GM19240 (cell line): Measurements from ENCODE around the gene TGDS.
"Not testable (repeated sequence)": the region's sequence is repeated elsewhere in the genome, so short reads cannot be mapped to it uniquely, and the experiment has no call there.

Experiments
- DNase-seq: peaks from one replicate; pipeline ENCODE4 v3.0.0; 2011; ENCODE audit warnings: low spot score; ENCODE audit not compliant: insufficient read length

Gene TGDS

GRCh38 chr13:94553766-94554165, 42.2 kb downstream of the TGDS start:
- DNase-seq, result no peak

- DNase-seq, result no peak
Observed at GRCh38 chr13:94552095-94552494, 43.9 kb downstream of the TGDS start.

DNA sequence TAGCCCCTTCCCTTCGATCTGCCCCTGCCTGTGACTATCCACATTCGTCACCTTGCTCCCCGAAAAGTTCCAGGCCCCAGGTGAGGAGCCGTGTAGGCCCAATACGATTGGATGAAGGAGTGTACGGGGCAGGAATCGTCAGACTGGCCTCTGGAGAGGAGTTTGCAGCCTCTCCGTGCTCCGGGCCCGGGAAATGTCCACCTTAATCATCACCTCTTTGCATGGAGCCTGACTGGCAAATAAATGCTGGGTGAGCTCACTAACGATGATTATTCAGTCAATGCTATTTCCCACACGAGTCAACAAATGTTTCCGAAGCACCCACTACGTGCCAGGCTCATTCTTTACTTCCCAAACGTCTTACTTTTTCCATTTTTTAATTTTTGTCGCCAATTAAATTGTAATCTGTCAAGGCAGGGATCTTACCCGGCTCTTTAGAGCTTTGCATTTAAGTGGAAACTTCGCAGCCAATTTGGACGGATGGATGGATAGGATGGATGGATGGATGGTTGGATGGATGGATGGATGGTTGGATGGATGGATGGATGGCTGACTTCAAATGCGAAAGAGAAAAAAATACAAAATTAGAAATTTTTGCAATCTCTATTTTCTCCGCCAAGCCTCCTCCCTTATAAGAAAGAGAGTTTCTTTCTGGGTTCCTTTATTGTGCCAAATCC, 45.8 kb downstream of the TGDS start:
- peak; percentile 28 for DNase-seq

DNA sequence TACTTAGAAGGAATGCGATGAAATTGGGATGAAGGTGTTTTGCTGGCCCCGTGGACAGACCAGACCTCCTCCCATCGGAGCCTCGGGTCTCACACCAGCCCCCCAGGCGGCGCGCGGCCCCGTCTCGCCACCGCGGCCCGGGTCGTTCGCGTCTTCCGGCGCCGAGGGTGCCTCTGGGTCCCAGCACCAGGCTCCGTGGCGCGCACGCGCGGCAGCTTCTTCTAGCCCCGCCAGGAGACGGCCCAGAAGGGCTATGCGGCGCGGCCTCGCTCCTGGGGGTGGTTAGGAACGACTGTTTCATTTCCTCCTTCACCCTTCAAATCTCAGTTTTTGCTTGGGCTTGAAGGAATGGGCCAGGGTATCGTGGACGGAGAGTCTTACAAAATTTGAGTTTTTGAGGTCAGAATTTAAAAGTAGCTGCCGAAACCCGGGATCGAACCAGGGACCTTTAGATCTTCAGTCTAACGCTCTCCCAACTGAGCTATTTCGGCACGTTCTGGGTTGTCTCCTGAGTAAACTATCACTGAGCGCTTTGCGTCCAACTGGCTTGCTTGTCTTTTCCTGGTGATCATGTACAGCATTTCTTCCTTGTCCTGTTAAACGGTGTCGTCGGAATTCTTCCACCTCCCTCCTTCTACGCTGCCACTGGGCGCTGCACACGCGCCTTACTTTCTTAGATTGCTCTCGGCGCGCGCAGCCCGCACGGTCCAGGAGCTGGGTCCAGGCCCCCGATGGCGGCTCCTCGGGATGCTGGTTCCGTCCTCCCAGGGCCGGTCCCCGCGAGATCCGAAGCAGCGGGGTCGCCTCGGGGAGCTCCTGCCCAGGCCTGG, 46.5 kb downstream of the TGDS start:
- DNase-seq, result peak; percentile 78

DNA sequence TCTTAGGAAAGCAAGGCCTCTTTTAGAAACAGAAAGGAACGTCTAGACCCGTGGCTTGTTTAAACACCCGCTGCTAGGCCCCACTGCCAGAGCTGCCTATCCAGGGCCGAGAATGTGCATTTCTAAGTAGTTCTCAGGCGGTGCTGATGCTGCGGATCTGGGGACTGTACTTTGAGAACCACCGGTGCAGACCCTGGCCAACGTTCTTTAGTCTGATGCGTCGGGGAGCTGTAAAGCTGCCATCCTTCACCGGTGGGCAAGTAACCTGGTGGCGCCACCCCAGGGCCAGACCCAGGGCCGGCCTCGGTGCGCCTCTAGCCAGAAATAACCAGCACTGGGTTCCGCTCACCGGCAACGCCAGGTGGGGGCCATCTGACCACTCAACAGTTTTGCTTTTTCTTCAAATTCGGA, 47.1 kb downstream of the TGDS start:
- peak; percentile 6 for DNase-seq

GRCh38 chr13:94548382-94548781, 47.6 kb downstream of the TGDS start:
- DNase-seq, result no peak

GRCh38 chr13:94546061-94546839, 49.7 kb downstream of the TGDS start:
- DNase-seq, result no peak

- no peak for DNase-seq
Observed at GRCh38 chr13:94544922-94545321, 51.0 kb downstream of the TGDS start.

DNA sequence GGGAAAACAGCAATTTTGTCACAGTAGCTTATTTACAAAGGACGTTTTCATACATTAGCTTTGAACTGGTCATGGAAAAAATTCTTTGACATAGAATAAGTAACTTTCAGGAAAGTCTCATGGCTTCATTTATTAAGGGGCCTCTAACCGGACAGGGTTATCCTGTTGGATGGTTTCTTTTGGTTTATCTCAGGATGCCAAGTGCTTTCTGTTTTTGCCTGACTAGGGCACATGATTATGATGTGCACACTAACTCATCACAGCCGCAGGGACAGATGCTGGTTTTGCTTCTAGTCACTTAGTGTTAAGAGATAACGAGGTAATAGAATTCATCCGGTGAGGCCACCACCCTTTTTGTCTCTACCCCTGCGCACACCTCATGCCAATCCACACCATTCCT, 53.0 kb downstream of the TGDS start:
- DNase-seq, result no peak

- no peak for DNase-seq
Observed at GRCh38 chr13:94537740-94538630, 58.0 kb downstream of the TGDS start.

- no peak for DNase-seq
Observed at GRCh38 chr13:94535775-94536174, 60.2 kb downstream of the TGDS start.

DNA sequence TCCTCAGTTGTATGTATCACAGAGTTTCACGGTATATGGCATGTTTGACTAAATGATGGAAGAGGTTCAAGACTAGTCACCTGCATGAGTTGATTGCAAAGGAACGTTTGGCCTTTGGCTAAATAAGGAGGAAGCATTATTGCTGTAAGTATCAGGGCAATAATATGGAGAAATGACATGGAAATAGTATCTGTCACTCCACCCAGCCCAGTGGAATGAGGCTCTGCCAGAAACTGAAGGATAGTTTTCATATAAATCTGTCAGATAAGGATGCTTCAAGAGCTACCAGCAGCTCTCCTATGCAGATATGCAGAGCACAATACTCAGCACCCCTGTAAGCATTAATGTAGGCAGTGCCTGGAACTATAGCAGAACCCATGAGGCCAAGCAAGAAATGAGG, 60.7 kb downstream of the TGDS start:
- no peak for DNase-seq

GRCh38 chr13:94534166-94534565, 61.8 kb downstream of the TGDS start:
- no peak for DNase-seq

GRCh38 chr13:94532278-94532677, 63.7 kb downstream of the TGDS start:
- not testable (repeated sequence) for DNase-seq

DNA sequence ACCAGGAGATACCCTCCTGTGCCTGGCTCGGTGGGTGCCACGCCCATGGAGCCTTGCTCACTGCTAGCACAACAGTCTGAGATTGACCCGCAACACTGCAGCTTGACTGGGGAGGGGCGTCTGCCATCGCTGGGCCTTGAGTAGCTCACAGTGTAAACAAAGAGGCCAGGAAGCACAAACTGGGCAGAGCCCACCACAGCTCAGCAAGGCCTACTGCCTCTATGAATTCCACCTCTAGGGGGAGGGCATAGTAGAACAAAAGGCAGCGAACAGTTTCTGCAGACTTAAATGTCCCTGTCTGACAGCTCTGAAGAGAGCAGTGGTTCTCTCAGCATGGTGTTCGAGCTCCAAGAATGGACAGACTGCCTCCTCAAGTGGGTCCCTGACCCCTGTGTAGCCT, 69.0 kb downstream of the TGDS start:
- not testable (repeated sequence) for DNase-seq

- no peak for DNase-seq
Observed at GRCh38 chr13:94525781-94526180, 70.2 kb downstream of the TGDS start.

GRCh38 chr13:94524407-94524806, 71.5 kb downstream of the TGDS start:
- no peak for DNase-seq
